Jurkat, Clone E6-1 (cell line): ENCODE measurements around the gene BBOX1. TPM values are rescaled to one million over a fixed set of nuclear protein-coding genes. Genes with fewer than 3 reads are reported as not detected.
"Not testable (repeated sequence)": the region's sequence is repeated elsewhere in the genome, so short reads cannot be mapped to it uniquely, and the experiment has no call there.

Experiments used
- DNase-seq: peaks from one replicate; pipeline ENCODE4 v3.0.0-alpha.2; 2011; ENCODE audit warnings: low read depth, low spot score
- H3K4me3 ChIP-seq: 2 replicates; pipeline ENCODE4 v1.5.1; 2011; ENCODE audit warnings: mild to moderate bottlenecking, low read length, control low read depth, moderate library complexity
- polyA plus RNA-seq: library from polyadenylated mRNA; unstranded; fragments of >200 nt; gene quantifications from one replicate; pipeline ENCODE4 v1.2.1, GENCODE V29; 2012; ENCODE audit warnings: missing spikeins; ENCODE audit not compliant: insufficient read length, insufficient read depth

Gene BBOX1
- not detected for polyA plus RNA-seq

- no peak within 1 kb of the TSS for H3K4me3 ChIP-seq
- no peak for DNase-seq
Observed at GRCh38 chr11:27040302-27041115, at the start of gene BBOX1. TSS of gene BBOX1 (plus strand) at chr11:27040815. CDS start at chr11:27055431, 14,616 bp downstream.

- H3K4me3 ChIP-seq, result no peak overlapping the region
- DNase-seq, result no peak
Observed at GRCh38 chr11:26992031-26992541, 48.5 kb upstream of the BBOX1 start.

- no peak within 1 kb of the TSS for H3K4me3 ChIP-seq
- DNase-seq, result no peak
Observed at GRCh38 chr11:26993965-26994457, 46.6 kb upstream of the BBOX1 start, which contains the start of gene FIBIN. TSS of gene FIBIN (plus strand) at chr11:26994112. CDS start at chr11:26994527, 415 bp downstream.

- no peak for DNase-seq
- no peak overlapping the region for H3K4me3 ChIP-seq
Observed at GRCh38 chr11:26994631-26995095, 46.0 kb upstream of the BBOX1 start.

- no peak for DNase-seq
- H3K4me3 ChIP-seq, result no peak overlapping the region
Observed at GRCh38 chr11:26995701-26996460, 44.7 kb upstream of the BBOX1 start.

- no peak overlapping the region for H3K4me3 ChIP-seq
- DNase-seq, result no peak
Observed at GRCh38 chr11:26997378-26997777, 43.2 kb upstream of the BBOX1 start.

- DNase-seq, H3K4me3 ChIP-seq: not testable (repeated sequence)
Observed at GRCh38 chr11:27001136-27001730, 39.4 kb upstream of the BBOX1 start.

- H3K4me3 ChIP-seq, result no peak overlapping the region
- DNase-seq, result no peak
Observed at GRCh38 chr11:27002431-27002830, 38.2 kb upstream of the BBOX1 start.

- no peak overlapping the region for H3K4me3 ChIP-seq
- DNase-seq, result no peak
Observed at GRCh38 chr11:27002838-27003237, 37.8 kb upstream of the BBOX1 start.

GRCh38 chr11:27004103-27004502 lies 36.5 kb upstream of the BBOX1 start:
- DNase-seq, result no peak
- H3K4me3 ChIP-seq, result no peak overlapping the region

- no peak for DNase-seq
- no peak overlapping the region for H3K4me3 ChIP-seq
Observed at GRCh38 chr11:27008811-27009535, 31.6 kb upstream of the BBOX1 start.

- no peak for DNase-seq
Observed at GRCh38 chr11:27011560-27012233, 28.9 kb upstream of the BBOX1 start.

GRCh38 chr11:27012234-27012921 lies 28.2 kb upstream of the BBOX1 start:
- H3K4me3 ChIP-seq, result no peak overlapping the region
- DNase-seq, result peak; percentile 41

More at GRCh38 chr11:27011560-27012233, 28.9 kb upstream of the BBOX1 start:
- no peak overlapping the region for H3K4me3 ChIP-seq

- no peak overlapping the region for H3K4me3 ChIP-seq
- no peak for DNase-seq
Observed at GRCh38 chr11:27013781-27014361, 26.7 kb upstream of the BBOX1 start.

GRCh38 chr11:27018902-27019529 lies 21.6 kb upstream of the BBOX1 start:
- H3K4me3 ChIP-seq, result no peak overlapping the region
- DNase-seq, result no peak

GRCh38 chr11:27020751-27021150 lies 19.9 kb upstream of the BBOX1 start:
- no peak for DNase-seq
- H3K4me3 ChIP-seq, result no peak overlapping the region
